GM12878 (cell line): ENCODE data around the gene ST6GALNAC3. TPM values are rescaled to one million over a fixed set of nuclear protein-coding genes. Genes with fewer than 3 reads are reported as not detected.

ENCODE experiments used
- ATAC-seq: fragments of 200-7000 bp; cut with Tn5 transposase; 3 replicates; pipeline ENCODE4 v1.9.1; 2020; ENCODE audit warnings: mild to moderate bottlenecking, moderate library complexity
- BruUV-seq: library from RNA; stranded (reverse); fragments of 400-500 nt; replicated peaks from 2 replicates; lab custom pipeline; 2021; lab: Mats Ljungman, UMichigan
- CTCF ChIA-PET: fragments of 300-600 bp; sonication (Branson Sonifier 250); formaldehyde crosslinking; extraction: SDS; loops from one replicate; lab custom pipeline; 2021; ENCODE audit warnings: inconsistent platforms; lab: Yijun Ruan, JAX
- POLR2A ChIA-PET: fragments of 350-600 bp; formaldehyde crosslinking; extraction: SDS; loops from one replicate; lab custom pipeline; 2021; ENCODE audit warnings: inconsistent platforms; lab: Charles Lee
- RAD21 ChIA-PET: fragments of 300-600 bp; sonication (Branson Sonifier 250); formaldehyde crosslinking; loops from one replicate; lab custom pipeline; 2023; ENCODE audit warnings: antibody characterized with exemption; ENCODE audit not compliant: unreplicated experiment; lab: Charles Lee
- SMC1A ChIA-PET: fragments of 300-600 bp; sonication (Branson Sonifier 250); formaldehyde crosslinking; loops from one replicate; lab custom pipeline; 2023; ENCODE audit not compliant: unreplicated experiment, uncharacterized antibody; lab: Charles Lee
- DNase-seq: peaks from one replicate; pipeline ENCODE4 v3.0.0-alpha.2; 2011; ENCODE audit warnings: low read depth, low spot score
- FAIRE-seq: peaks from 3 replicates; lab custom pipeline; 2011; peaks lifted over from hg19 to GRCh38; lab: Jason Lieb, UNC
- H2AFZ ChIP-seq: 2 replicates; pipeline ENCODE4 v1.6.0; 2011; ENCODE audit warnings: low read depth, low read length, control low read depth; ENCODE audit not compliant: control insufficient read depth
- H3K27ac ChIP-seq: 2 replicates; pipeline ENCODE4 v1.5.1; 2011; ENCODE audit warnings: control low read depth; ENCODE audit not compliant: control insufficient read depth, insufficient read depth
- H3K27me3 ChIP-seq, 2 experiments: replicated peaks in 1 of 2; 2 replicates each; pipeline versions ENCODE4 v1.6.0 to v1.6.1; 2011; ENCODE audit warnings: low read length in 1 of 2; ENCODE audit not compliant: control insufficient read depth in 2 of 2, insufficient read depth in 2 of 2
- H3K36me3 ChIP-seq, 2 experiments: 2 replicates each; pipeline ENCODE4 v1.5.1; 2011; ENCODE audit warnings: low read length in 1 of 2; ENCODE audit not compliant: control insufficient read depth in 2 of 2, insufficient read depth in 2 of 2
- H3K4me1 ChIP-seq: 2 replicates; pipeline ENCODE4 v1.6.1; 2011; ENCODE audit warnings: mild to moderate bottlenecking, low read length, moderate library complexity, mixed read lengths; ENCODE audit not compliant: control insufficient read depth, insufficient read depth
- H3K4me2 ChIP-seq: 2 replicates; pipeline ENCODE4 v1.6.0; 2011; ENCODE audit warnings: control low read depth; ENCODE audit not compliant: control insufficient read depth, insufficient read depth
- H3K4me3 ChIP-seq: fragments of 200-600 bp; sonication (generic); 2 replicates; pipeline ENCODE4 v1.5.1; 2016
- H3K79me2 ChIP-seq: 2 replicates; pipeline ENCODE4 v1.6.0; 2011; ENCODE audit warnings: low read length; ENCODE audit not compliant: control insufficient read depth, insufficient read depth
- H3K9ac ChIP-seq: 2 replicates; pipeline ENCODE4 v1.8.0; 2011; ENCODE audit warnings: low read length, control low read depth, mixed read lengths; ENCODE audit not compliant: control insufficient read depth, insufficient read depth
- H3K9me3 ChIP-seq: replicated peaks from 3 replicates; pipeline ENCODE4 v1.5.1; 2011; ENCODE audit warnings: mild to moderate bottlenecking, low read length; ENCODE audit not compliant: control insufficient read depth, insufficient read depth
- H4K20me1 ChIP-seq: 2 replicates; pipeline ENCODE4 v1.6.0; 2011; ENCODE audit not compliant: control insufficient read depth, insufficient read depth
- BRCA1 ChIP-seq: IDR thresholded peaks from 2 replicates; pipeline ENCODE4 v1.6.1; 2011; ENCODE audit warnings: low read depth, low read length, improper control_type of control experiment
- CBX5 ChIP-seq: sonication (generic); IDR thresholded peaks from 2 replicates; pipeline ENCODE4 v1.6.1; 2016; ENCODE audit warnings: low read depth, moderate library complexity, mild to moderate bottlenecking, inconsistent platforms
- EED ChIP-seq: sonication (generic); IDR thresholded peaks from 2 replicates; pipeline ENCODE4 v1.6.1; 2016; ENCODE audit warnings: antibody characterized with exemption, low read depth
- IRF4 ChIP-seq: IDR thresholded peaks from 2 replicates; pipeline ENCODE4 v1.6.1; 2011; ENCODE audit warnings: low read depth, low read length
- KDM1A ChIP-seq: fragments of 200-600 bp; sonication (generic); IDR thresholded peaks from 2 replicates; pipeline ENCODE4 v1.6.1; 2016; ENCODE audit warnings: borderline replicate concordance
- MTA3 ChIP-seq: IDR thresholded peaks from 2 replicates; pipeline ENCODE4 v1.6.1; 2012; ENCODE audit warnings: low read length, inconsistent platforms, borderline replicate concordance
- NFXL1 ChIP-seq: fragments of 450-650 bp; IDR thresholded peaks from 2 replicates; pipeline ENCODE4 v1.6.1; 2017; ENCODE audit warnings: antibody characterized with exemption, mild to moderate bottlenecking, borderline replicate concordance
- NRF1 ChIP-seq: conservative IDR thresholded peaks from 2 replicates; pipeline ENCODE4 v1.6.1; 2011; ENCODE audit warnings: mild to moderate bottlenecking, low read depth, low read length, improper control_type of control experiment
- POLR2AphosphoS5 ChIP-seq: IDR thresholded peaks from 2 replicates; pipeline ENCODE4 v1.6.1; 2011; ENCODE audit warnings: mild to moderate bottlenecking, low read length, inconsistent platforms
- SMC3 ChIP-seq: IDR thresholded peaks from 2 replicates; pipeline ENCODE4 v1.6.1; 2011; ENCODE audit warnings: low read length, improper control_type of control experiment, borderline replicate concordance
- SPI1 ChIP-seq: IDR thresholded peaks from 2 replicates; pipeline ENCODE4 v1.6.1; 2011; ENCODE audit warnings: low read depth, mild to moderate bottlenecking, low read length, moderate library complexity, borderline replicate concordance; ENCODE audit not compliant: insufficient read depth
- TCF3 ChIP-seq: IDR thresholded peaks from 2 replicates; pipeline ENCODE4 v1.6.1; 2012; ENCODE audit warnings: low read depth, mild to moderate bottlenecking, low read length, borderline replicate concordance; ENCODE audit not compliant: insufficient read depth
- WRNIP1 ChIP-seq: IDR thresholded peaks from 2 replicates; pipeline ENCODE4 v1.6.1; 2011; ENCODE audit warnings: low read depth, low read length, improper control_type of control experiment, borderline replicate concordance
- WGBS: methylation state at CpG from one replicate; pipeline ENCODE4 v1.1.6; 2016; ENCODE audit warnings: low lambda C conversion rate; ENCODE audit not compliant: insufficient replicate concordance, insufficient coverage; ENCODE audit errors: missing lambda C conversion rate; 5-methylcytosine and 5-hydroxymethylcytosine counted together
- in situ Hi-C: fragments of 300-500 bp; cut with MboI; formaldehyde crosslinking; loops from 9 replicates; pipeline ENCODE4 v1.14.3; 2018; ENCODE audit warnings: mixed read lengths
- intact Hi-C: fragments of 100-400 bp; cut with micrococcal nuclease; formaldehyde crosslinking; loops from one replicate; pipeline ENCODE4 v1.14.2; 2022; ENCODE audit not compliant: unreplicated experiment
- polyA plus RNA-seq, 11 experiments: library from polyadenylated mRNA; depleted of rRNA in 4 of 11; unstranded in 6 of 11; stranded (reverse) in 5 of 11; fragments of >200 nt; fragmentation: Nextera tagmentation in 4 of 11; fragmentation: Illumina TruSeq in 1 of 11; extraction: Ambion mirVana in 4 of 11; extraction: Trizol in 1 of 11; gene quantifications; 1 replicate in 1 of 11; 2 replicates in 10 of 11; pipeline versions ENCODE4 v1.2.1 to v1.2.3, GENCODE V29; 2011 to 2016; ENCODE audit warnings: inconsistent platforms in 2 of 11, missing spikeins in 2 of 11, low read depth in 1 of 11
- total RNA-seq, 4 experiments: library from RNA; depleted of rRNA in 3 of 4; stranded (reverse); fragments of >200 nt in 3 of 4; fragmentation: Illumina TruSeq in 1 of 4; extraction: Trizol in 1 of 4; gene quantifications; 2 replicates each; pipeline versions ENCODE4 v1.2.1 to v1.2.3, GENCODE V29; 2013 to 2021
- TF ChIP-seq, protein P1 (sequence below): fragments of 450-650 bp; IDR thresholded peaks from 2 replicates; pipeline ENCODE4 v1.6.1; 2018; ENCODE audit warnings: mild to moderate bottlenecking, low read depth, moderate library complexity; ENCODE audit not compliant: partially characterized antibody
- TF ChIP-seq, protein P2 (sequence below): IDR thresholded peaks from 2 replicates; pipeline ENCODE4 v1.6.1; 2012; ENCODE audit warnings: improper control_type of control experiment, low read depth, low read length; ENCODE audit not compliant: insufficient replicate concordance

ST6GALNAC3 gene
- total and polyA plus RNA-seq, 10 of the 15 experiments (the other 5 are each of a cell fraction or from before 2014, with no cell fraction given) = 0.04 to 0.68 (median 0.18) TPM; not detected in 3

DNA sequence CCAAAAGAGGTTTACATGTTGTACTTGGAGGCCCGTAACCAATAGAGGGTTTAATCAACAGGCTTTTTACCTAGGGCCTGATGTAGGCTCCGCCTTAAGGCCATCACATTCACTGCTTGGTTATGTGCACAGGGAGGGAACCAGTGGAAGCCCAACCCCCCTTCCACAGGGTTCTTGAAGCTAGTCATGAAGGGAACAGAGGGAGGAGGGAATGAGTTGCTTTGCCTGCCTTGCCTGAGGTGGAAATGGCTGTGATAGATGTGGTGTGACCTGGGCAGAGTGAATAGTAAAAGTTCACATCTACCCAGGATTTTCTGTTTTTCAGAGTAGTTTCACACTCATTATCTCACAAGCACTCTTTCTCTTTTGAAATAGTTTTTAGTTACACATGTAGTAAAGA, 215.1 kb downstream of the ST6GALNAC3 start:
- ChIA-PET POLR2A (no interaction called here), RAD21 (no interaction called here), SMC1A (no interaction called here), CTCF (no interaction called here)
- Histone ChIP-seq H3K9me3 (no peaks in the 10 kb centered on the region), H3K27me3 (peaks cover 0 to 2% of the 10 kb centered on the region in 2 experiments; a peak in 2 of 4 replicates), H3K4me2 (no peak overlapping the region), H3K79me2 (no peaks in the 10 kb centered on the region), H2AFZ (no peak overlapping the region), H3K4me1 (no peaks in the 10 kb centered on the region), H3K4me3 (no peak overlapping the region), H4K20me1 (no peaks in the 10 kb centered on the region), H3K9ac (no peak overlapping the region), H3K36me3 (no peaks in the 10 kb centered on the region), H3K27ac (no peak overlapping the region)
- FAIRE-seq (no peak), ATAC-seq (no peak), DNase-seq (no peak)
- WGBS = 61% methylated on average over 2 of the region's 2 CpGs
- no TSS peak for BruUV-seq
- TF ChIP-seq CBX5 (no peak), POLR2AphosphoS5 (no peak), SPI1 (no peak), TCF3 (no peak), IRF4 (no peak), MTA3 (no peak), NFXL1 (no peak), WRNIP1 (no peak), EED (no peak), NRF1 (no peak), SMC3 (no peak), BRCA1 (no peak), KDM1A (no peak)
- TF ChIP-seq, protein P1, sequence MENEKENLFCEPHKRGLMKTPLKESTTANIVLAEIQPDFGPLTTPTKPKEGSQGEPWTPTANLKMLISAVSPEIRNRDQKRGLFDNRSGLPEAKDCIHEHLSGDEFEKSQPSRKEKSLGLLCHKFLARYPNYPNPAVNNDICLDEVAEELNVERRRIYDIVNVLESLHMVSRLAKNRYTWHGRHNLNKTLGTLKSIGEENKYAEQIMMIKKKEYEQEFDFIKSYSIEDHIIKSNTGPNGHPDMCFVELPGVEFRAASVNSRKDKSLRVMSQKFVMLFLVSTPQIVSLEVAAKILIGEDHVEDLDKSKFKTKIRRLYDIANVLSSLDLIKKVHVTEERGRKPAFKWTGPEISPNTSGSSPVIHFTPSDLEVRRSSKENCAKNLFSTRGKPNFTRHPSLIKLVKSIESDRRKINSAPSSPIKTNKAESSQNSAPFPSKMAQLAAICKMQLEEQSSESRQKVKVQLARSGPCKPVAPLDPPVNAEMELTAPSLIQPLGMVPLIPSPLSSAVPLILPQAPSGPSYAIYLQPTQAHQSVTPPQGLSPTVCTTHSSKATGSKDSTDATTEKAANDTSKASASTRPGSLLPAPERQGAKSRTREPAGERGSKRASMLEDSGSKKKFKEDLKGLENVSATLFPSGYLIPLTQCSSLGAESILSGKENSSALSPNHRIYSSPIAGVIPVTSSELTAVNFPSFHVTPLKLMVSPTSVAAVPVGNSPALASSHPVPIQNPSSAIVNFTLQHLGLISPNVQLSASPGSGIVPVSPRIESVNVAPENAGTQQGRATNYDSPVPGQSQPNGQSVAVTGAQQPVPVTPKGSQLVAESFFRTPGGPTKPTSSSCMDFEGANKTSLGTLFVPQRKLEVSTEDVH = no peak
- TF ChIP-seq, protein P2, sequence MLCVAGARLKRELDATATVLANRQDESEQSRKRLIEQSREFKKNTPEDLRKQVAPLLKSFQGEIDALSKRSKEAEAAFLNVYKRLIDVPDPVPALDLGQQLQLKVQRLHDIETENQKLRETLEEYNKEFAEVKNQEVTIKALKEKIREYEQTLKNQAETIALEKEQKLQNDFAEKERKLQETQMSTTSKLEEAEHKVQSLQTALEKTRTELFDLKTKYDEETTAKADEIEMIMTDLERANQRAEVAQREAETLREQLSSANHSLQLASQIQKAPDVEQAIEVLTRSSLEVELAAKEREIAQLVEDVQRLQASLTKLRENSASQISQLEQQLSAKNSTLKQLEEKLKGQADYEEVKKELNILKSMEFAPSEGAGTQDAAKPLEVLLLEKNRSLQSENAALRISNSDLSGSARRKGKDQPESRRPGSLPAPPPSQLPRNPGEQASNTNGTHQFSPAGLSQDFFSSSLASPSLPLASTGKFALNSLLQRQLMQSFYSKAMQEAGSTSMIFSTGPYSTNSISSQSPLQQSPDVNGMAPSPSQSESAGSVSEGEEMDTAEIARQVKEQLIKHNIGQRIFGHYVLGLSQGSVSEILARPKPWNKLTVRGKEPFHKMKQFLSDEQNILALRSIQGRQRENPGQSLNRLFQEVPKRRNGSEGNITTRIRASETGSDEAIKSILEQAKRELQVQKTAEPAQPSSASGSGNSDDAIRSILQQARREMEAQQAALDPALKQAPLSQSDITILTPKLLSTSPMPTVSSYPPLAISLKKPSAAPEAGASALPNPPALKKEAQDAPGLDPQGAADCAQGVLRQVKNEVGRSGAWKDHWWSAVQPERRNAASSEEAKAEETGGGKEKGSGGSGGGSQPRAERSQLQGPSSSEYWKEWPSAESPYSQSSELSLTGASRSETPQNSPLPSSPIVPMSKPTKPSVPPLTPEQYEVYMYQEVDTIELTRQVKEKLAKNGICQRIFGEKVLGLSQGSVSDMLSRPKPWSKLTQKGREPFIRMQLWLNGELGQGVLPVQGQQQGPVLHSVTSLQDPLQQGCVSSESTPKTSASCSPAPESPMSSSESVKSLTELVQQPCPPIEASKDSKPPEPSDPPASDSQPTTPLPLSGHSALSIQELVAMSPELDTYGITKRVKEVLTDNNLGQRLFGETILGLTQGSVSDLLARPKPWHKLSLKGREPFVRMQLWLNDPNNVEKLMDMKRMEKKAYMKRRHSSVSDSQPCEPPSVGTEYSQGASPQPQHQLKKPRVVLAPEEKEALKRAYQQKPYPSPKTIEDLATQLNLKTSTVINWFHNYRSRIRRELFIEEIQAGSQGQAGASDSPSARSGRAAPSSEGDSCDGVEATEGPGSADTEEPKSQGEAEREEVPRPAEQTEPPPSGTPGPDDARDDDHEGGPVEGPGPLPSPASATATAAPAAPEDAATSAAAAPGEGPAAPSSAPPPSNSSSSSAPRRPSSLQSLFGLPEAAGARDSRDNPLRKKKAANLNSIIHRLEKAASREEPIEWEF = no peak
- in situ Hi-C loops = no loop called here
- intact Hi-C loops = loop anchor here (5.0 kb wide), 1 partner anchor 97 kb away; no protein-coding TSS in a partner anchor
